Retinal pigment epithelial cell (primary cell): ENCODE measurements around the gene ERBB4.

Experiments
- DNase-seq: peaks from one replicate; pipeline ENCODE4 v3.0.0-alpha.2; 2010; ENCODE audit warnings: low read depth
- H3K4me3 ChIP-seq: 2 replicates; pipeline ENCODE4 v1.5.1; 2011; ENCODE audit warnings: mild to moderate bottlenecking, low read length, control low read depth, moderate library complexity
- CTCF ChIP-seq: conservative IDR thresholded peaks from 2 replicates; pipeline ENCODE4 v1.5.1; 2011; ENCODE audit warnings: low read depth, low read length, control low read depth, inconsistent platforms

Gene ERBB4

DNA sequence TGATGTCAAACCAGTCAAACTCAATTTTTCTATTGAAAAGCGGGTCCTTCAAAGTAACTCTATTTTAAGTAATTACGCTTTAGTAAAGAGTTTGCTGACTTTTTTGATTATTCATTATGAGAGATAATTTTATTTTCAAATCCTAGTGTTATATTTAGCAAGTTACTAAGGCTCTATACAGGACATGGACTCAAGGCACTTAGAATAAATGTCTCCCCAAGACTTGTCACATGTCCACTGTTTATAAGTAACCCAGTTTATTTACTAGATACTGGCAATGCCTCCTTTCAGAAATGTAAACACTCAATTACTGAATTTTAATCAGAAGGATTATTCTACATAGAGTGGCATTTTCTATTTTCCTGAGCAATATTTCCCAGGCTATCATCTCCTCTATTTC lies 638.1 kb downstream of the ERBB4 start:
- H3K4me3 ChIP-seq, result no peak overlapping the region
- no peak for TF ChIP-seq CTCF
- no peak for DNase-seq

- peak; percentile 19 for TF ChIP-seq CTCF
- no peak overlapping the region for H3K4me3 ChIP-seq
- DNase-seq, result peak; percentile 60
Observed at GRCh38 chr2:211900000-211900399, 638.6 kb downstream of the ERBB4 start.

DNA sequence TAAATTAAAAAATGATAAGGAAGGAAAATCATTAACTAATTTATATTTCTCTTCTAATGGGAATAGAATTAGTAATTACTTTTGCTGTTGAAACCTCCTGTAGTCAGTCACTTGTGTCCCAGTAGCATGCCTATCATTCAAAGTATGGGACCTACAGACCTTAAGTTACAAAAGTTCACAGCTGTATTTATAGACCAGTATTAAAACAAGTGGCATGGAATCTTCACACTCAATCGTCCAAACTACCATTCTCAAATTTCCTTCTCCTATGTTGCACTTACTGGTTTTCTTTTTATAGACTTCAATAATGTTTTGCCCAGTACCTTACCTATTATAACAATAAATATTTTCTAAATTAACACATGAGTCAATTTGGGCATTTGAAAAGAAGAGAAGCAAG lies 639.9 kb downstream of the ERBB4 start:
- no peak for DNase-seq
- TF ChIP-seq CTCF, result no peak
- no peak overlapping the region for H3K4me3 ChIP-seq

- no peak for DNase-seq
- no peak for TF ChIP-seq CTCF
- H3K4me3 ChIP-seq, result no peak overlapping the region
Observed at GRCh38 chr2:211881449-211881848, 657.2 kb downstream of the ERBB4 start.

GRCh38 chr2:211879323-211879722 lies 659.3 kb downstream of the ERBB4 start:
- no peak for DNase-seq
- peak; percentile 49 for TF ChIP-seq CTCF
- H3K4me3 ChIP-seq, result no peak overlapping the region

DNA sequence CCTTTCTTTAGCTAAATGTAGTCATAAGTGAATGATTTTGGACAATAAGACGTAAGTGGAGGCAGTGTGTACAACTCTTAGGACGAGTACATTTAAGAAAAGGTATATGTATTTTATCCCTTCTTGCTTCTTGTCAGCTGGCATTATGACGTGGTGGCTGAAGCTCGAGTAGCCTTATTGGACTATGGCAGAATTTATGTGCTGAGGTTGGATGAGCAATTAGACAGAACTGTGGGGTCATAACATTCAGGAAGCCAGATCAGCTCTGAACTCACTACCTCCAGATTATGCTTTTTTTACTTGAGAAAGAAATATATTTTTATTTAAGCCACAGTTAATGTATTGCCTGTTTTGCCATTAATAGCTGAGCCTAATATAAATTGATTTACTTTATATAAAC lies 661.5 kb downstream of the ERBB4 start:
- DNase-seq, result no peak
- no peak for TF ChIP-seq CTCF
- H3K4me3 ChIP-seq, result no peak overlapping the region

DNA sequence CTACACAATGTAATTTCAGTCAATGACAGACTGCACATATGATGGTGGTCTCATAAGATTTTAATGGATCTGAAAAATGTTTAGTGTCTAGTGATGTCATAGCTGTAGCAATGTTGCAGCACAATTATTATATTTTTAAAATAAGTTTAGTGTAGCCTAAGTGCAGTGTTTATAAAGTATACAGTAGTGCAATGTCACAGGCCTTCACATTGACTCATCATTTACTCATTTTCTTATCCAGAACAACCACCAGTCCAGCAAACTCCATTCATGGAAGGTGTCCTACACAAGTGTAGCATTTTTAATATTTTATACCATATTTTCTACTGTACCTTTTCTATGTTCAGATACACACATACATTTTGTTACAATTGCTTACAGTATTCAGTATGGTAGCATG lies 663.1 kb downstream of the ERBB4 start:
- TF ChIP-seq CTCF, result no peak
- no peak overlapping the region for H3K4me3 ChIP-seq
- DNase-seq, result no peak
